Measurements from ENCODE around the gene C11orf21.

C11orf21 gene

GRCh38 chr11:2258501-2259465 lies 42.9 kb downstream of the C11orf21 start:
- H3K27ac ChIP-seq, result no peak overlapping the region
- H3K79me2 ChIP-seq, result no peaks in the 10 kb centered on the region
- no peaks in the 10 kb centered on the region for H3K36me3 ChIP-seq (ENCODE audit: control insufficient read depth, insufficient read depth, low read length)
- no peaks in the 10 kb centered on the region for H3K27me3 ChIP-seq (ENCODE audit: control insufficient read depth, insufficient read depth, low read length)
- H2AFZ ChIP-seq, result no peak overlapping the region
- no peak overlapping the region for H3K9ac ChIP-seq
- no peaks in the 10 kb centered on the region for H3K9me3 ChIP-seq (ENCODE audit: control insufficient read depth, low read length)
- H3K4me2 ChIP-seq (ENCODE audit: low read length), result no peak overlapping the region
- no peak for TF ChIP-seq CTCF (IDR thresholded peaks at IDR 0.05)
- no peaks in the 10 kb centered on the region for H3K4me1 ChIP-seq
- no peak overlapping the region for H3K4me3 ChIP-seq (ENCODE audit: low read depth, low read length)

GRCh38 chr11:2256951-2257700 lies 44.6 kb downstream of the C11orf21 start:
- Histone ChIP-seq H3K79me2 (no peaks in the 10 kb centered on the region), H3K27me3 (ENCODE audit: control insufficient read depth, insufficient read depth, low read length) (no peaks in the 10 kb centered on the region), H3K36me3 (ENCODE audit: control insufficient read depth, insufficient read depth, low read length) (no peaks in the 10 kb centered on the region), H3K4me3 (ENCODE audit: low read depth, low read length) (no peak overlapping the region), H2AFZ (no peak overlapping the region), H3K27ac (no peak overlapping the region), H3K9me3 (ENCODE audit: control insufficient read depth, low read length) (no peaks in the 10 kb centered on the region), H3K9ac (no peak overlapping the region), H3K4me1 (no peaks in the 10 kb centered on the region), H3K4me2 (ENCODE audit: low read length) (no peak overlapping the region)
- TF ChIP-seq CTCF (IDR thresholded peaks at IDR 0.05), result no peak

GRCh38 chr11:2256293-2256913 lies 45.3 kb downstream of the C11orf21 start:
- TF ChIP-seq CTCF (IDR thresholded peaks at IDR 0.05), result no peak
- Histone ChIP-seq H3K4me3 (ENCODE audit: low read depth, low read length) (no peak overlapping the region), H3K4me2 (ENCODE audit: low read length) (no peak overlapping the region), H3K27ac (no peak overlapping the region), H3K4me1 (no peaks in the 10 kb centered on the region), H3K27me3 (ENCODE audit: control insufficient read depth, insufficient read depth, low read length) (no peaks in the 10 kb centered on the region), H3K9ac (no peak overlapping the region), H3K79me2 (no peaks in the 10 kb centered on the region), H2AFZ (no peak overlapping the region), H3K9me3 (ENCODE audit: control insufficient read depth, low read length) (no peaks in the 10 kb centered on the region), H3K36me3 (ENCODE audit: control insufficient read depth, insufficient read depth, low read length) (no peaks in the 10 kb centered on the region)

- no peak for TF ChIP-seq CTCF (IDR thresholded peaks at IDR 0.05)
- no peaks in the 10 kb centered on the region for H3K36me3 ChIP-seq (ENCODE audit: control insufficient read depth, insufficient read depth, low read length)
Measured at GRCh38 chr11:2252018-2252417, 49.7 kb downstream of the C11orf21 start.

More at GRCh38 chr11:2252018-2252417, 49.7 kb downstream of the C11orf21 start:
- Histone ChIP-seq H2AFZ (no peak overlapping the region), H3K9me3 (ENCODE audit: control insufficient read depth, low read length) (no peaks in the 10 kb centered on the region), H3K4me3 (ENCODE audit: low read depth, low read length) (no peak overlapping the region), H3K9ac (no peak overlapping the region), H3K79me2 (no peaks in the 10 kb centered on the region), H3K27me3 (ENCODE audit: control insufficient read depth, insufficient read depth, low read length) (no peaks in the 10 kb centered on the region), H3K4me2 (ENCODE audit: low read length) (no peak overlapping the region), H3K4me1 (no peaks in the 10 kb centered on the region), H3K27ac (no peak overlapping the region)
